LNCaP clone FGC (cell line): ENCODE data around the gene BACH2.
"Not testable (repeated sequence)": the region's sequence is repeated elsewhere in the genome, so short reads cannot be mapped to it uniquely, and the experiment has no call there.

ENCODE experiments used
- DNase-seq: peaks from one replicate; pipeline ENCODE4 v3.0.0-alpha.2; 2011; ENCODE audit warnings: low read depth
- H3K4me3 ChIP-seq: 2 replicates; pipeline ENCODE4 v1.5.1; 2011; ENCODE audit warnings: mild to moderate bottlenecking, low read depth, low read length, control low read depth
- CTCF ChIP-seq: IDR thresholded peaks from 2 replicates; pipeline ENCODE4 v1.5.1; 2012; ENCODE audit warnings: mild to moderate bottlenecking; ENCODE audit not compliant: control insufficient read depth, insufficient read depth; ENCODE audit errors: extremely low read depth

The BACH2 gene

GRCh38 chr6:90286884-90287488 is 9.7 kb downstream of the BACH2 start:
- TF ChIP-seq CTCF = peak; percentile 60
- no peak overlapping the region for H3K4me3 ChIP-seq
- DNase-seq = no peak

GRCh38 chr6:90285611-90286381 is 10.8 kb downstream of the BACH2 start:
- no peak for TF ChIP-seq CTCF
- no peak overlapping the region for H3K4me3 ChIP-seq
- no peak for DNase-seq

GRCh38 chr6:90285042-90285481 is 11.6 kb downstream of the BACH2 start:
- H3K4me3 ChIP-seq = no peak overlapping the region
- DNase-seq = no peak
- TF ChIP-seq CTCF = no peak

DNA sequence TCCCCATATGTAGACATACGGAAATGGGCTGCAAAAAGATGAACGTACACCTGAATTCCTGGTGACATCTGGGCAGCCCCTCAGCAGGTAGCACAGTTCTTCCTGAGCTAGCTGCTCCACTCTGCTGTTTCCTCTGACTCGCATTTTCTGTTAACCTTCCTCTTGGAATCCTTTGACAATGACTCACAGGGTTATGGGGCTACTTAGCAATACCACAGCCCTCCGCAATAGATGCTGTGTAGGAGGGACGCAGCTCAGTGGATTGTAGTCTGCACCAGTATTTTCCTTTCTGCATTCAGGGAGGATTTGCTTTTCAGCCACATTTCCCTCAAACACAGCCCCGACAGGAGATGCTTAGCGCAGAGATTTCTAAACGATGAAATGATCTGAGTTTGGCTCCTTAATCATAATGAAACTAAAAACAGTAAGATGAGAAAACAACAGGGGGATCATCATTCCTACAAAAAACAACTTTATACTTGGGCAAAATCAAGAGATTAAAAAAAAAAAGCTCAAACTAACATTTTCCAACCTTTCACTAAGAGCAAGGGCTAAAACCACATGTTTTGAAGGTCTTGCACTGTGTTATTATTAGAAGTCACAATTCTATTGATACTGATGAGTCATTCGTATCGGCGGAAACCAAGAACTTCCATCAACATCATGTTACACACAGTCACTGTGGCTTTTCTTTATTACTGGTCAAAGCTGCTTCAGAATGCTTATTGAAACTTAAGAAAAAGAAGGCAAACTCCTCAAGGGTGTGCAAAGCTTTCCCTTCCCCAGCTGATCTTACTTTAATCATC is 12.2 kb downstream of the BACH2 start:
- no peak for TF ChIP-seq CTCF
- no peak overlapping the region for H3K4me3 ChIP-seq
- DNase-seq = no peak

GRCh38 chr6:90282265-90282664 is 14.4 kb downstream of the BACH2 start:
- DNase-seq, H3K4me3 ChIP-seq: not testable (repeated sequence)

DNA sequence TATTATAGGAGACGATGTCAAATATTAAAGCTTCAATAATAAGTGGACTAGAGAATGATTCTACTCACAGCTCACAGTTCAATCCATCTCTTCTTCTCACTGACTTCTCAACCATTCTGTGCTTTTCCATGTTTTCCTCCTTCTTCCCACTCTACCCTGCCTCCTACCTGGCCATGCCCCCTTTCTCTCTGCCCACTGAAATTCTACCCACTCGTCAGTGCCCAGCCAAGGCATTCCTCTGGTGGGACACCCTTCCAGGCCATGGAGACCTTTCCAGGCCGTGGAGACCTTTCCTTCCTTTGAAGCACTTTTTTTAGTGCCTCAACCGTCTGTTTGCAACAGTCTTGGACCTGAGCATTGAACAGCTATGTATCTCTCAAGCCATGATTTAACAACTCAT is 18.5 kb downstream of the BACH2 start:
- no peak for TF ChIP-seq CTCF
- no peak for DNase-seq
- H3K4me3 ChIP-seq = no peak overlapping the region

- no peak for TF ChIP-seq CTCF
- DNase-seq = no peak
- H3K4me3 ChIP-seq = no peak overlapping the region
Observed at GRCh38 chr6:90277302-90278011, 19.2 kb downstream of the BACH2 start.
